HAP-1 (cell line): ENCODE data around the gene MCRIP2.
A peak's percentile ranks its signal among the peaks of the same experiment; 100 is the strongest.
"Not testable (repeated sequence)": the region's sequence is repeated elsewhere in the genome, so short reads cannot be mapped to it uniquely, and the experiment has no call there.

Experiments used
- DNase-seq, 2 experiments: peaks; one replicate each; pipeline ENCODE4 v3.0.0-alpha.2; 2016 to 2020; ENCODE audit warnings: low spot score in 2 of 2
- H3K27me3 ChIP-seq: fragments of 250-450 bp; sonication (Bioruptor Pico); 2 replicates; pipeline ENCODE4 v1.5.1; 2020; ENCODE audit warnings: low read depth, mild to moderate bottlenecking, moderate library complexity
- H3K36me3 ChIP-seq: fragments of 250-450 bp; sonication (Bioruptor Pico); replicated peaks from 2 replicates; pipeline ENCODE4 v1.5.1; 2020; ENCODE audit warnings: mild to moderate bottlenecking
- H3K4me1 ChIP-seq: fragments of 250-450 bp; sonication (Bioruptor Pico); 2 replicates; pipeline ENCODE4 v1.5.1; 2020; ENCODE audit warnings: mild to moderate bottlenecking
- H3K4me3 ChIP-seq: fragments of 250-450 bp; sonication (Bioruptor Pico); 2 replicates; pipeline ENCODE4 v1.5.1; 2020; ENCODE audit warnings: mild to moderate bottlenecking, moderate library complexity
- H3K9me3 ChIP-seq: fragments of 250-450 bp; sonication (Bioruptor Pico); 2 replicates; pipeline ENCODE4 v1.5.1; 2020; ENCODE audit warnings: mild to moderate bottlenecking, moderate library complexity
- in situ Hi-C: fragments of 300-500 bp; cut with MboI; formaldehyde crosslinking; loops from 3 replicates; pipeline ENCODE4 v1.14.3; 2020; ENCODE audit warnings: low sequenced_read_pairs, inconsistent platforms, mixed read lengths

The MCRIP2 gene

GRCh38 chr16:641326-642188 lies at the start of gene MCRIP2:
MCRIP2 (plus strand) TSS chr16:641828; CDS start chr16:641992, 164 bp downstream.
- H3K4me3 ChIP-seq = peak within 1 kb of the TSS; percentile 57
- peak; percentile 82 to 93 for DNase-seq
- H3K4me1 ChIP-seq = peaks cover 9% of the 10 kb centered on the region
- in situ Hi-C loops = no loop called here
- H3K36me3 ChIP-seq = peaks cover 14% of the 10 kb centered on the region; the same call in 1 of the 2 replicates
- no peaks in the 10 kb centered on the region for H3K9me3 ChIP-seq
- H3K27me3 ChIP-seq = no peaks in the 10 kb centered on the region

DNA sequence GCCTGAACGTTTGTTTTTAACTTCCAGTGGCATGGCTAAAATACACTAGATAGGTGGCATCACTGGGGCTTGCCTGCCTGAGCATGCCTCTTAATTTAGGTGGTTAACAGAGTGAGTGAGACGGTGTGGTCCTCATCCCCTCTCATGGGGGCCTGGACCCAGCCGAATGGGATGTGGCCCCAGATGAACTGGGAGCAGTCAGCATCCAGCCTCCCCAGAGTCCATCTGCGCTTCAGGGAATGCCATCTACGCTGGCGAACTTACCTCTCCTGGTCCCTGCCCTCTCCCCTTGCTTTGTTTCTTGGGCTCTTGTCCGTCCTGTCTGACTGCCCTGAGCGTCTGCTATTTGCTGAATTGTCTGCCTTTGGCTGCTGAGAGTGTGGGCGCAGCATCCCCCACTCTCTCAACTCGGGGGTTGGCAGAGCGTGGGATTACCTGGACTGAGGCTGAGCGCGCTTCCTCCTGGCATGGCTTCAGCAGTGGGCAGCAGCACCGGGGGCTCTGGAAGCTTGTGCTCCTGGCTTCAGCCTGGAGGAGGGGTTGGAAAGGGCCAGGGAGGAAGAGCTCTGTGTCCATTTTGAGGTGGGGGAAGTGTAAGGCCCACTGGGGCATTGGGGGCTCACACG lies 49.6 kb upstream of the MCRIP2 start:
- Histone ChIP-seq H3K36me3 (no peaks in the 10 kb centered on the region; the same call in 1 of the 2 replicates), H3K4me3 (no peak overlapping the region), H3K9me3 (no peaks in the 10 kb centered on the region), H3K4me1 (0 out of 2 replicates have a peak, but pooled peaks cover 5% of the 10 kb centered on the region), H3K27me3 (no peaks in the 10 kb centered on the region)
- in situ Hi-C loops = no loop called here
- peak in 1 of 2 experiments; percentile 6 for DNase-seq

GRCh38 chr16:592518-593306 lies 48.9 kb upstream of the MCRIP2 start:
- no peaks in the 10 kb centered on the region; the same call in 1 of the 2 replicates for H3K36me3 ChIP-seq
- H3K9me3 ChIP-seq = no peaks in the 10 kb centered on the region
- H3K4me3 ChIP-seq = no peak overlapping the region
- 0 out of 2 replicates have a peak, but pooled peaks cover 5% of the 10 kb centered on the region for H3K4me1 ChIP-seq
- in situ Hi-C loops = no loop called here
- DNase-seq = peak in 1 of 2 experiments; percentile 7
- no peaks in the 10 kb centered on the region for H3K27me3 ChIP-seq

DNA sequence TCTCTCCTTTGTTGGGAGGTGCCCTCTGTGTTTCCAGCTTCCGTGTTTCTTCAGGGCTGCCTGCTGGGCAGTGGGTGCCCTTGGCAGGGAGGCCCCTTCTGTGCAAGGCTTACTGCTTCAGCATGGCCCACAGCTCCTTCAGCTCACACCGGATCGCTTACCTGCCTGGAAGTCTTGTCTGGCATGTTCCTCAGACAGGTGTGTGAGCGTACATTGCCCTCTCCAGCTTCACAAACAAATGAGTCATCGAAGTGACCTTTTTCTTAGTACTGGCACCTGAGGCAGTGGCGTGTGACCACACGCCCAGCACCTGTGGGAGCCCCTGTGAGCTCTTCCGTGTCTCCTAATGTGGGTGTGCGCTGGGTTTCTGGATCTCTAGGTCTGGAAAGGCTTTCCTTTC lies 48.2 kb upstream of the MCRIP2 start:
- no peaks in the 10 kb centered on the region; the same call in 1 of the 2 replicates for H3K36me3 ChIP-seq
- in situ Hi-C loops = no loop called here
- H3K9me3 ChIP-seq = no peaks in the 10 kb centered on the region
- no peak for DNase-seq
- no peaks in the 10 kb centered on the region for H3K27me3 ChIP-seq
- 0 out of 2 replicates have a peak, but pooled peaks cover 5% of the 10 kb centered on the region for H3K4me1 ChIP-seq
- H3K4me3 ChIP-seq = no peak overlapping the region

- Histone ChIP-seq H3K4me1 (0 out of 2 replicates have a peak, but pooled peaks cover 5% of the 10 kb centered on the region), H3K9me3 (no peaks in the 10 kb centered on the region), H3K4me3 (no peak overlapping the region), H3K36me3 (no peaks in the 10 kb centered on the region; the same call in 1 of the 2 replicates), H3K27me3 (no peaks in the 10 kb centered on the region)
- DNase-seq = no peak
- in situ Hi-C loops = no loop called here
Measured at GRCh38 chr16:593807-594206, 47.8 kb upstream of the MCRIP2 start.

- no peak overlapping the region for H3K4me3 ChIP-seq
- no peaks in the 10 kb centered on the region for H3K36me3 ChIP-seq
- in situ Hi-C loops = no loop called here
- 0 out of 2 replicates have a peak, but pooled peaks cover 5% of the 10 kb centered on the region for H3K4me1 ChIP-seq
- H3K9me3 ChIP-seq = no peaks in the 10 kb centered on the region
- DNase-seq = no peak
- H3K27me3 ChIP-seq = no peaks in the 10 kb centered on the region
Measured at GRCh38 chr16:595094-595528, 46.5 kb upstream of the MCRIP2 start.

DNA sequence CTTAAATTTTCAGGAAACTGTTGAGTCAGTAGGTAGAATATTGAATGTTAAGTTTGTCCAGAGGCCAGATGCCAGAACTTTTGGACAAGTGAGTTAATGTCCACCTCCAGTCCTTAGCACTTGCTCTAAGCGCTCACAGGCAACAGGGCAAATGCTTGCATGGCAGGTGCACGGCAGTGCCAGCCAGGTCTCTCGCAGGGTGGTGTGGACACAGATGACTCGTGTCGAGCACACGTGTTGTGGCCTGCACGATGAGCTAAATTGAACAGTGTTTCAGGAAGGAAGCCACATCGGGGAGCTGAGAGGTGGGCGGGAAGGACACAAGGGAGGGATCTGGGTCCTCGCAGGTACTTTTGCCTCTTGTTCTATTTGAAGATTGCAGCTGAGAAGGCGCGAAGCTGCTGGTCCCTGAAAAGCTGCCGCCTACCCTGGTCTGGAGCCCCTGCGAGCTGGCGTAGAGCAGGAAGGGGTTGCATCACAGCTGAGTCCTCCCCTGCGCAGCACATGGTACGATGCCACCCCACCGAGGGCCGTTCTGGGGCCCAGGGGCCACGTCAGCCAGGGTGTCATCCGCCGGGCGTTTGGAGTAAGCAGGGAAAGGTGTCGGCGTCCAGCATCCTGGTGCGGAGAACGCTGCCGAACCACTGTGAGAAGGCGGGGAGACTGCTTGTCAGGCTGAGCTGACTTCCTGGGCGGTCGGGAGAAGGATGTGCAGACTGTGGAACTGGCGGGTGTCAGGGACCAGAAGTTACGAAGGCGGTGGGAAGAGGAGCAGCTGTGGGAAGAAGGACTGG lies 45.5 kb upstream of the MCRIP2 start:
- no peaks in the 10 kb centered on the region; the same call in 1 of the 2 replicates for H3K36me3 ChIP-seq

GRCh38 chr16:596736-597060 lies 44.9 kb upstream of the MCRIP2 start:
- H3K27me3 ChIP-seq = no peaks in the 10 kb centered on the region
- no peak for DNase-seq
- H3K4me1 ChIP-seq = no peaks in the 10 kb centered on the region
- H3K9me3 ChIP-seq = no peaks in the 10 kb centered on the region
- H3K4me3 ChIP-seq = no peak overlapping the region
- in situ Hi-C loops = no loop called here
- H3K36me3 ChIP-seq = no peaks in the 10 kb centered on the region; the same call in 1 of the 2 replicates

More for the DNA sequence above, 45.5 kb upstream of the MCRIP2 start:
- Histone ChIP-seq H3K9me3 (no peaks in the 10 kb centered on the region), H3K27me3 (no peaks in the 10 kb centered on the region), H3K4me1 (no peaks in the 10 kb centered on the region), H3K4me3 (no peak overlapping the region)
- no peak for DNase-seq
- in situ Hi-C loops = no loop called here

DNA sequence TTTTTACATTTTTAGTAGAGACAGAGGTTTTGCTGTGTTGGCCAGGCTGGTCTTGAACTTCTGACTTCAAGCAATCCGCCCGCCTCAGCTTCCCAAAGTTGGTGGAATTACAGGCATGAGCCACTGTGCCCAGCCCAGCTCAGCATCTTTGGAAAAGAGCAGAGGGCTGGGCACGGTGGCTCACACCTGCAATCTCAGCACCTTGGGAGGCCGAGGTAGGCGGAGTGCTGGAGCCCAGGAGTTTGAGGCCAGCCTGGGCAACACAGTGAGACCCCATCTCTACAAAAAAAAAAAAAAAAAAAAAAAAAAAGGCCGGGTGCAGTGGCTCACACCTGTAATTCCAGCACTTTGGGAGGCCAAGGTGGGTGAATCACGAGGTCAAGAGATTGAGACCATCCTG lies 44.0 kb upstream of the MCRIP2 start:
- H3K4me1 ChIP-seq, in situ Hi-C loops: not testable (repeated sequence)

GRCh38 chr16:598823-599739 lies 42.5 kb upstream of the MCRIP2 start:
- in situ Hi-C loops = no loop called here
- H3K36me3 ChIP-seq = no peaks in the 10 kb centered on the region; the same call in 1 of the 2 replicates

More for the DNA sequence above, 44.0 kb upstream of the MCRIP2 start:
- not testable (repeated sequence) for H3K4me3 ChIP-seq, H3K36me3 ChIP-seq, DNase-seq, H3K9me3 ChIP-seq, H3K27me3 ChIP-seq

GRCh38 chr16:600781-601180 lies 40.8 kb upstream of the MCRIP2 start:
- Histone ChIP-seq H3K4me3 (no peak overlapping the region), H3K36me3 (no peaks in the 10 kb centered on the region; the same call in 1 of the 2 replicates), H3K9me3 (peaks cover 4% of the 10 kb centered on the region), H3K4me1 (no peaks in the 10 kb centered on the region), H3K27me3 (no peaks in the 10 kb centered on the region)
- in situ Hi-C loops = no loop called here
- DNase-seq = no peak

More at GRCh38 chr16:598823-599739, 42.5 kb upstream of the MCRIP2 start:
- no peak overlapping the region for H3K4me3 ChIP-seq
- DNase-seq = no peak
- H3K4me1 ChIP-seq = no peaks in the 10 kb centered on the region
- no peaks in the 10 kb centered on the region for H3K9me3 ChIP-seq
- H3K27me3 ChIP-seq = no peaks in the 10 kb centered on the region

GRCh38 chr16:603933-604332 lies 37.7 kb upstream of the MCRIP2 start:
- no peaks in the 10 kb centered on the region for H3K4me1 ChIP-seq
- no peaks in the 10 kb centered on the region for H3K27me3 ChIP-seq
- in situ Hi-C loops = no loop called here
- no peaks in the 10 kb centered on the region; the same call in 1 of the 2 replicates for H3K36me3 ChIP-seq
- peaks cover 4% of the 10 kb centered on the region for H3K9me3 ChIP-seq
- no peak for DNase-seq
- H3K4me3 ChIP-seq = no peak overlapping the region
